ENCODE results near the gene ELMO1.

The ELMO1 gene

GRCh38 chr7:37341033-37341630 lies 107.5 kb downstream of the ELMO1 start:
- no peak for DNase-seq

DNA sequence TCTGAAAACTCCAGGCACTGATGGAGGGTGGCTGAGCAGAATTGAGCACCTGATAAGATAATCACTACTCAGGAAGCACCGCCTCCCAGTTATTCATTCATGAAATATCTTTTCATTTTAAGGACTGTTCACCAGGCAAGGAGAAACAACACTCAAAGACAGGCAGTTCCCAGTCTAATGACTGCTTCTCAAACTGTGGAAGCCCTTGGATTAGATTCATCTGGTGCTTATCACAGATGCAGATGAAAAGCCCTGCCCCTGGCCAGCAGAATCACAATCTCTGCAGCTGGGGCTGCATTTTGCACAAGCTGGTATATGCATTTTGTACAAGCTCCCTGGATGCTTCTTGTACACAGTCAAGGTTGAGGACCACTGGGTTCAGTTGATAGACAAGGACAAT lies 109.7 kb downstream of the ELMO1 start:
- DNase-seq: no peak

GRCh38 chr7:37337522-37337921 lies 111.1 kb downstream of the ELMO1 start:
- no peak for DNase-seq

- DNase-seq: no peak
Measured at GRCh38 chr7:37336259-37336658, 112.4 kb downstream of the ELMO1 start.

GRCh38 chr7:37333075-37333474 lies 115.6 kb downstream of the ELMO1 start:
- DNase-seq: no peak

- DNase-seq: no peak
Measured at GRCh38 chr7:37332243-37333016, 116.2 kb downstream of the ELMO1 start.

DNA sequence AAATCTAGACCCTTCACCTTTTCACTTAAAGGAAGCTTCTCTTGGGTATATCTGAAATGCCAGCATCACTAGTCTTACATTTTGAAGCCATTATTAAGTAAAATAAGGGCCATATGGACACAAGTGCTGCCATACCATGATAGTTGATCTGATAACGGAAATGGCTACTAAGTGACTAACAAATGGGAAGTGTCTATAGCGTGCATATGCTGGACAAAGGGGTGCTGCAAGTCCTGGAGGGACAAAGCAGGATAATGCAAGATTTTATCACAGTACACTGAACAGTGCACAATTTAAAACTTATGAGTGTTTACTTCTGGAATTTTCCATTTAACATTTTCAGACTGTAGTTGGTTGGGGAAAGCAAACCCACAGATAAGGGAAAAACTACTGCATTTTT lies 117.9 kb downstream of the ELMO1 start:
- no peak for DNase-seq

DNA sequence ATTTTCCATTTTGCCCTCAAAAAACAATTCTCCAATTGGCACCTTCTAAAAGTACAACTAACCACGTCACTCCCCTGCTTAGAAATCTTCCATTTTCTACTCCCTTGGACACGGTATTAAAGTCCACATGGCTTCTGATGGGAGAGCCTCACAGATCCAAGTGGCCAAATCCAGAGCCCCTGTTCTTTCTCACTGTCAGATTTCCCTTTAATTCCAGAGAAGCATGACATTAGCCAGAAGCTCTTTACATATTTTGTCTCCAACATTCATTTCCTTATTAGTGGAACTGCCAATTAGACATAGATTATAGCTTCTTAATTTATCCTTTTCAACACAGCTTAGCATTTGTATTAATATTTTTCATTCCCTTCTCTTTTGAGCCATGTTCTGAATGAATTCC lies 118.7 kb downstream of the ELMO1 start:
- DNase-seq: no peak

GRCh38 chr7:37327288-37327687 lies 121.4 kb downstream of the ELMO1 start:
- no peak for DNase-seq

- peak; percentile 62 for DNase-seq
Measured at GRCh38 chr7:37323966-37324365, 124.7 kb downstream of the ELMO1 start.

GRCh38 chr7:37322831-37323230 lies 125.8 kb downstream of the ELMO1 start:
- no peak for DNase-seq

DNA sequence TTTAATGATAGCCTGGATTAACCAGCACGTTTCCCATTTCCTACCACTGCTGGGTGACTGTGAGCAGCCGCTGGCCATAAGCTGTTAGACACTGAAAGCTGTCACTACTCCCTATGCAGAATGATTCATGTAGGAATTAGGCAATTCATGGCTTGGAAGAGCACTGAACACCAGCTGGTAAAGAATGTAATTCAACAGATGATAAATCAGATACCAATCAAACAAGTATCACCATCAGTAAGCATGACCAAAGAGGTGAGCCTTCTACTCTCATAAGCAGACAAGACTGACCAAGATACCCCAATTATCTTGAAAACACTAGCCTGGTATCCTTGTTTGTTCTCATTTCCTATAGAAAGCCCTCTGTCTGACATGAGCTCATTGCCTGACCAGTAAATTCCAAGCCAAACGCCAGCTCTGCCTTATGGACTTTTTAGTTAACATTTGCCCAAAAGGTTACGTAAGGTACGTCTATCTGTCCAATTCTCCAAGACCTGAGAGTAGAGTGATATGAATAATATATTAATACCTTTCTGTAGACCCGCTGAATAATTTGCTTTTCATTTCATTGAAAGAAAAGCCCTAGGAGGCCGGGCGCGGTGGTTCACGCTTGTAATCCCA lies 127.7 kb downstream of the ELMO1 start:
- peak; percentile 15 for DNase-seq

DNA sequence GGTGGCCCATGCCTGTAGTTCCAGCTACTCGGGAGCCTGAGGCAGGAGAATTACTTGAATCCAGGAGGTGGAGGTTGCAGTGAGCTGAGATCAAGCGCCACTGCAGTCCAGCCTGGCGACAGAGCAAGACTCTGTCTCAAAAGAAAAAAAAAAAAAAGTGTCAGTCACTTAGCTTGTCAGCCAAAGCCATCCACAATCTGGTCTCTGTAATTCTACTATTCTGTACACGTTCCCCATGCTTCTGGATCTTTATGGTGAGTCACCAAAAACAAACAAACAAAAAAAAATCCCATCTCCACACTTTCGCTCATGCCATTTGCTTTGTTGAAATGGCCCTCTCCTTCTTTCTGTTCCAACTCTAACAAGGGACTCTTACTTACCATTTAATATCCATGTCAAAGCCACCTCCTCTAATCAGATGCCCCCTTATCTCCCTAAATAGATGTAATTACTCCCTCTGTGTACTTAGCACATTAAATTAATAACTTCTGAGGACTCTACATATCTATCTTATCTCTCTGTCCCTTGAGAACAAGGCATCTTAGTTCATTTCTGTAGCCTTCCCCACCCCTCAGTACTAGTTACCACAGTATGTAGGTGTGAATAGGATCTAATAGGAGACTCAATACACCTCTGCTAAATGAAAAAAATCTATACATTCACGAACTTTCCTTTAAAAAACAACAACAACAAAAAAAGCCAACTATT lies 128.4 kb downstream of the ELMO1 start:
- no peak for DNase-seq

GRCh38 chr7:37318541-37318940 lies 130.1 kb downstream of the ELMO1 start:
- DNase-seq: no peak

- no peak for DNase-seq
Measured at GRCh38 chr7:37315772-37316715, 132.6 kb downstream of the ELMO1 start.

- DNase-seq: no peak
Measured at GRCh38 chr7:37312608-37313007, 136.1 kb downstream of the ELMO1 start.

- no peak for DNase-seq
Measured at GRCh38 chr7:37311355-37311754, 137.3 kb downstream of the ELMO1 start.

DNA sequence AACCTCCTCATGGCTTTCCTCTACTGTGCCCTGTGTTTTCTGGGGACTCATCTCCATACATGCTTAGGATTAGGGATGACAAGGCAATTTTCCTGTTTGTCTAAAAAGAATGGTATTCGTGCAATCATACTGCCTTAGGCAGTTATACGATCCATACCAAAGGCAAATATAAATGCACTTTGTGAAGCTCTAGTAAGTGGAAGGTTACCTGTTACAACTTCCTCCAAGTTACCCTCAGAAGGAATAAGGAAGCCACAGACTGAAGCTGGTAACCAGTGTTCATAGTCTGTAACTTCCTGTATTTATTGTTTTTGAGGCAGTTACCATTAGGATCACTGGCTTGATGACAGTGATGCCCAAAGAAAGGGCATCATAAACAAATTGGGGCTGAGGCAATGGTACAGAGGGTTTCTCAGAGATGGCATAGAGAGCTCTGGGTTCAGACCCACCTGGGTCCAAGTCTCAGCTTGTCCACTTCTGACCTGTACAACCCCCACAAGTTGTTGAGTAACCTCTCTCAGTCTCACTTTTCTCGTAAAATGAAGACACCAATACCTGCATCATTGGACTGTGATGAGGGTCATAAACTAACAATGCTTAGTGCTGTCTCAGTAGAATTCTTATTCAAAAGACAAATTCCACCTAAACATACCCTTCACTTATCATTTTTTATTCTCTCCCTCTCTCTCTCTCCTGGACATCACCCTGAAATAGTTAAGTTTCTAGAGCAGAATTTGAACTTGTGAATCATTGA lies 138.2 kb downstream of the ELMO1 start:
- DNase-seq: no peak

GRCh38 chr7:37309493-37309892 lies 139.2 kb downstream of the ELMO1 start:
- DNase-seq: no peak

DNA sequence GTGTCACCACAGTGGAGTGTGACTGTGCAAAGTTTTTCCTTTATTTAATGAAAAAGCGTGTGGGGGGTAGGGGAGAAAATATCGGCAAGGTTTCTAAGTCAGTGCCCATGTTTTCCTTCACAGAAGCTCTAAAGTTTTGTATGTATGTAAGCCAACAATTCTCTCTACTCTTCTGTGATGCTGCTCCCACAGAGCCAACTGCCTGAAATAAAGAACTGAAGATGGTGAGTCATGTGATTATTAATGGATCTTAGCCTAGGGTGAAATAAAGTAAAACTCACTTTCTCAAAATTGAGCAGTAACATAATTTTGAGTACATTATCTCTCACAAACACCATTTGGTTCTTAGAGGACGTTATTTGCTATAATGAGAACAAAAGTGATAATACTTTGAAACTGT lies 143.7 kb downstream of the ELMO1 start:
- DNase-seq: no peak

DNA sequence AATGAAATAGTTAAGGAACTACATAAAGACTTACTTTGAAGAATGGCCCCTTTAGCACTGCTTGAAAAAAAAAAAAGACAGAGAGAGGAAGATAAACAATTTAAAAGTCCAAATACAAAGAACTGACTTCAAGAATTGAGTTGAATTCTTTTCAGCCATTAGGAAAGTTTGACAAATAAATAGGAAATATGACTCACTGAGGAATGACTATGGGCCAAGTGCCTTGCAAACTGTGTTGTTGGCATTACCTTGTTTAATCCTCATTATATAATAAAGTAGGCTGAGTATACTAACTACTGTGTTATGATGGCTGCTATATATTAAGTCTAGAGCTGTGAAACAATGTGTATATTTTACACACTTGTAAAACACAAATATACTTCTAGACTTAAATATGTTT lies 151.1 kb downstream of the ELMO1 start:
- DNase-seq: no peak

DNA sequence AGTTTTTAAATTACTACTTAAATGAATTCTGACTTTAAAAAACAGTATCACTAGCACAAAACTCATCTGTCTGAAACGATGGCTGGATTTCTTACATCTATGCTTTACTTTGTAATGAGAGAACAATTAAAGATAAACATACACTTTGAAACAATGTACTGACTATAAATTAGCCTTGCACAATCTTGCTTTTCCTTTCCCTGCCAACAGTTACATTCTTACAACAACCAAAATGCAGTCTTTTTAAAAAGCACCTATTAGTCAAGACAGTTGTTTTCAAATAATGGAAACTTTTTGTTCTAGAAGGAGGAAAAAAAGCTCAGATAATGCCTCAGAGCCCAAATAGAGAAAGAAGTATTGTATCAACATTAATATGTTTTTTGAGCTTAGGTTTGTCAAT lies 153.3 kb downstream of the ELMO1 start:
- no peak for DNase-seq

Measured in NCI-H2171 (cell line).